Metanephros (tissue), 2 donors: ENCODE measurements around the gene DCBLD2. TPM values are rescaled to one million over a fixed set of nuclear protein-coding genes. Genes with fewer than 3 reads are reported as not detected.

Source experiments
- small RNA-seq: library from RNA; depleted of rRNA; stranded (forward); fragments of <200 nt; gene quantifications from one replicate; pipeline ENCODE3, GENCODE V24; 2014; ENCODE audit warnings: low replicate concordance
- total RNA-seq: library from RNA; depleted of rRNA; stranded (reverse); fragments of >200 nt; gene quantifications from one replicate; pipeline ENCODE4 v1.2.3, GENCODE V29; 2014

DCBLD2 gene, protein sequence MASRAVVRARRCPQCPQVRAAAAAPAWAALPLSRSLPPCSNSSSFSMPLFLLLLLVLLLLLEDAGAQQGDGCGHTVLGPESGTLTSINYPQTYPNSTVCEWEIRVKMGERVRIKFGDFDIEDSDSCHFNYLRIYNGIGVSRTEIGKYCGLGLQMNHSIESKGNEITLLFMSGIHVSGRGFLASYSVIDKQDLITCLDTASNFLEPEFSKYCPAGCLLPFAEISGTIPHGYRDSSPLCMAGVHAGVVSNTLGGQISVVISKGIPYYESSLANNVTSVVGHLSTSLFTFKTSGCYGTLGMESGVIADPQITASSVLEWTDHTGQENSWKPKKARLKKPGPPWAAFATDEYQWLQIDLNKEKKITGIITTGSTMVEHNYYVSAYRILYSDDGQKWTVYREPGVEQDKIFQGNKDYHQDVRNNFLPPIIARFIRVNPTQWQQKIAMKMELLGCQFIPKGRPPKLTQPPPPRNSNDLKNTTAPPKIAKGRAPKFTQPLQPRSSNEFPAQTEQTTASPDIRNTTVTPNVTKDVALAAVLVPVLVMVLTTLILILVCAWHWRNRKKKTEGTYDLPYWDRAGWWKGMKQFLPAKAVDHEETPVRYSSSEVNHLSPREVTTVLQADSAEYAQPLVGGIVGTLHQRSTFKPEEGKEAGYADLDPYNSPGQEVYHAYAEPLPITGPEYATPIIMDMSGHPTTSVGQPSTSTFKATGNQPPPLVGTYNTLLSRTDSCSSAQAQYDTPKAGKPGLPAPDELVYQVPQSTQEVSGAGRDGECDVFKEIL
- 50.6 TPM for total RNA-seq

DNA sequence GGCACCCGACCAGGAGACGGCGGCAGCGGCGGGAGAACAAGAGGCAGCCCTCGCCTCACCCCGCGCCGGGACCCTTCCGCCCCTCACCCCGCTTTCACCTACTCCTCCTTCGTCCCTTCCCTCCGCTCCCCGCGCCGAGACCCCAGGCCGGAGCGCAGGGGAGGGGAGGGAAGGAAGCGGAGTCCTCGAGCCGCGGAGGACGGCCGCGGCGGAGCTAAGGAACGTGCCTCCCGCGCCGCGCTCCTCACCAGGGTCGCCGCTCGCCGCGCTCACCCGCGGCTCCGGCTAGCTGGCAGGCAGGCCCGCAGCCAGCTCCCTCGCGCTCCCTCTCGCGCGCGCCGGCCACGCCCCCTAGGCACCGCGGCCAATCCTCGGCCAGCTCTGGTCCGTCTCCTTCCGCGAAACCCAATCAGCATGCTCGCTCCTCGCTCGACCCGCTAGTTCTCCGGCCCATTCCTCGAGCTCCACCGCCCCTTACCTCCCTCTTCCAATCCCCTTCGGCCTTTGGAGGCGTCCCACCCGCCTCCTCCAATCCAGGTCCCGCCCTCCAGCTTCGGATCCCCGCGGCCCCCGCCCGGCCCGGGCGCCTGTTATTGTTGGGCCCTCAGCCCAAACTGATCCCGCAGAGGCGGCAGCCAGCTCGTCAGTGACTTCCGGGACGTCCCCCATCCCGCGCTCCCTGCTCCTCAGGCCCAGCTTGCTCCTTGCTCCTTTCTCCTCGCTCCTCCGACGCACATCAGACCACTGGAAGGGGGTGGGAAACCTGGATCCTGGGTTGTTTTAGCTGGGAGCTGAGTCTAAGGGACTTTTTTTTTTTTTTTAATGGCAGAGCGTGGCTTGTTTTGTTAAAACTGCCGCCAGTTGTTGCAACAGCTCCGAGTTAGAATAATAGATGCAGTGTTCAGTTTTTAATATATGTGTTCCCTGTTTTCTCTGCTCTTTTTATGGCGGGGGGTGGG lies at the start of gene DCBLD2:
TSS of gene DCBLD2 (minus strand) at position 304 of the 959 bp plus-strand sequence. CDS start 369 bp downstream, outside the sequence.

DNA sequence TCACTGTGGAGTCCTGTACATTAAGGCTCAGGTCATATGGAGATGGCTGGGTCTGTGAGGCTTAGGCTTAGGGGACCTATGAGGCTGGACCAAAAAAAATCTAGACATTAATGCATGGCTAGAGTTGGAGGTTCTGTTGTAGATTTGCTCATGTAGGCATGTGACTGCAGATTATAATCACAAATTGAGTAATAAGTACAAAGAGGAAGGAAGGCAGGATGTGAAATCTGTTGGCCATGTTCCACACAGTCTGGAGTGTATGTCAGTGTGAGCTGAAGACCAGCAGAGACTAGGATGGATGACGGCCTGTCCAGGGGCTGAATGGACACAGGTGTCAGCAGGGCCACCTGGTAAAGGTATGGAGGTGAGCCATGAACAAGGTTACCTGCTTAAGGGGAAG lies 138.4 kb downstream of the DCBLD2 start, which contains the start of gene ST3GAL6:
TSS of gene ST3GAL6 (plus strand) at position 265 of the 400 bp plus-strand sequence. CDS start 5,101 bp downstream, outside the sequence.

Small RNA genes within 50 kb of the gene (small RNA-seq; reads per million reads assigned to genes)
- not detected for gene RNU6-1263P
- not detected for gene RNU6-26P

Other genes with a start within 250 kb of the DCBLD2 start
- 38.2 TPM for gene ST3GAL6, start 138.4 kb downstream of the DCBLD2 start, total RNA-seq